IPS-18c (cell line): Measurements from ENCODE around the gene XIRP2.
"Not testable (repeated sequence)": the region's sequence is repeated elsewhere in the genome, so short reads cannot be mapped to it uniquely, and the experiment has no call there.

Experiments used
- H3K4me3 ChIP-seq: 2 replicates; pipeline ENCODE4 v1.7.0; 2013; ENCODE audit warnings: low read depth, mild to moderate bottlenecking, low read length, moderate library complexity; ENCODE audit not compliant: insufficient read depth
- H3K9me3 ChIP-seq: one replicate; pipeline ENCODE4 v1.6.1; 2013; ENCODE audit warnings: mild to moderate bottlenecking, low read length, moderate library complexity; ENCODE audit not compliant: control insufficient read depth, insufficient read depth

Gene XIRP2

GRCh38 chr2:167100506-167100905 lies 212.2 kb downstream of the XIRP2 start:
- no peak overlapping the region for H3K4me3 ChIP-seq
- no peaks in the 10 kb centered on the region for H3K9me3 ChIP-seq

- no peak overlapping the region for H3K4me3 ChIP-seq
- H3K9me3 ChIP-seq: no peaks in the 10 kb centered on the region
Measured at GRCh38 chr2:167103028-167103756, 214.9 kb downstream of the XIRP2 start.

- Histone ChIP-seq H3K9me3 (no peaks in the 10 kb centered on the region), H3K4me3 (no peak overlapping the region)
Measured at GRCh38 chr2:167103757-167104133, 215.5 kb downstream of the XIRP2 start.

- no peak overlapping the region for H3K4me3 ChIP-seq
- H3K9me3 ChIP-seq: no peaks in the 10 kb centered on the region
Measured at GRCh38 chr2:167104691-167105090, 216.4 kb downstream of the XIRP2 start.

- H3K9me3 ChIP-seq: not testable (repeated sequence)
Measured at GRCh38 chr2:167109682-167110081, 221.4 kb downstream of the XIRP2 start.

GRCh38 chr2:167110345-167110744 lies 222.1 kb downstream of the XIRP2 start:
- Histone ChIP-seq H3K4me3 (no peak overlapping the region), H3K9me3 (no peaks in the 10 kb centered on the region)

More at GRCh38 chr2:167109682-167110081, 221.4 kb downstream of the XIRP2 start:
- H3K4me3 ChIP-seq: not testable (repeated sequence)

GRCh38 chr2:167114018-167114417 lies 225.7 kb downstream of the XIRP2 start:
- Histone ChIP-seq H3K4me3 (no peak overlapping the region), H3K9me3 (no peaks in the 10 kb centered on the region)

GRCh38 chr2:167115541-167115940 lies 227.3 kb downstream of the XIRP2 start:
- Histone ChIP-seq H3K4me3 (no peak overlapping the region), H3K9me3 (no peaks in the 10 kb centered on the region)

- H3K9me3 ChIP-seq: no peaks in the 10 kb centered on the region
- no peak overlapping the region for H3K4me3 ChIP-seq
Measured at GRCh38 chr2:167122389-167122788, 234.1 kb downstream of the XIRP2 start.

GRCh38 chr2:167126165-167126564 lies 237.9 kb downstream of the XIRP2 start:
- no peaks in the 10 kb centered on the region for H3K9me3 ChIP-seq
- no peak overlapping the region for H3K4me3 ChIP-seq

- no peak overlapping the region for H3K4me3 ChIP-seq
- H3K9me3 ChIP-seq: no peaks in the 10 kb centered on the region
Measured at GRCh38 chr2:167127135-167127534, 238.9 kb downstream of the XIRP2 start.

GRCh38 chr2:167128130-167128529 lies 239.8 kb downstream of the XIRP2 start:
- Histone ChIP-seq H3K9me3 (no peaks in the 10 kb centered on the region), H3K4me3 (no peak overlapping the region)

- Histone ChIP-seq H3K4me3 (no peak overlapping the region), H3K9me3 (no peaks in the 10 kb centered on the region)
Measured at GRCh38 chr2:167132066-167132465, 243.8 kb downstream of the XIRP2 start.

- no peaks in the 10 kb centered on the region for H3K9me3 ChIP-seq
- H3K4me3 ChIP-seq: no peak overlapping the region
Measured at GRCh38 chr2:167132906-167133555, 244.8 kb downstream of the XIRP2 start.

GRCh38 chr2:167133614-167134013 lies 245.3 kb downstream of the XIRP2 start:
- Histone ChIP-seq H3K9me3 (no peaks in the 10 kb centered on the region), H3K4me3 (no peak overlapping the region)

- H3K9me3 ChIP-seq: no peaks in the 10 kb centered on the region
Measured at GRCh38 chr2:167134381-167135072, 246.2 kb downstream of the XIRP2 start.

GRCh38 chr2:167135706-167136105 lies 247.4 kb downstream of the XIRP2 start:
- no peaks in the 10 kb centered on the region for H3K9me3 ChIP-seq
- H3K4me3 ChIP-seq: no peak overlapping the region

More at GRCh38 chr2:167134381-167135072, 246.2 kb downstream of the XIRP2 start:
- no peak overlapping the region for H3K4me3 ChIP-seq
